Hematopoietic multipotent progenitor cell treated with erythropoietin and hydrocortisone succinate and interleukin-3 and kit ligand, for 4 days (in vitro differentiated cells): Measurements from ENCODE around the gene ATL1.
"Not testable (repeated sequence)": the region's sequence is repeated elsewhere in the genome, so short reads cannot be mapped to it uniquely, and the experiment has no call there.

Experiments
- DNase-seq: peaks from one replicate; pipeline ENCODE4 v3.0.0-alpha.2; 2015

The ATL1 gene

DNA sequence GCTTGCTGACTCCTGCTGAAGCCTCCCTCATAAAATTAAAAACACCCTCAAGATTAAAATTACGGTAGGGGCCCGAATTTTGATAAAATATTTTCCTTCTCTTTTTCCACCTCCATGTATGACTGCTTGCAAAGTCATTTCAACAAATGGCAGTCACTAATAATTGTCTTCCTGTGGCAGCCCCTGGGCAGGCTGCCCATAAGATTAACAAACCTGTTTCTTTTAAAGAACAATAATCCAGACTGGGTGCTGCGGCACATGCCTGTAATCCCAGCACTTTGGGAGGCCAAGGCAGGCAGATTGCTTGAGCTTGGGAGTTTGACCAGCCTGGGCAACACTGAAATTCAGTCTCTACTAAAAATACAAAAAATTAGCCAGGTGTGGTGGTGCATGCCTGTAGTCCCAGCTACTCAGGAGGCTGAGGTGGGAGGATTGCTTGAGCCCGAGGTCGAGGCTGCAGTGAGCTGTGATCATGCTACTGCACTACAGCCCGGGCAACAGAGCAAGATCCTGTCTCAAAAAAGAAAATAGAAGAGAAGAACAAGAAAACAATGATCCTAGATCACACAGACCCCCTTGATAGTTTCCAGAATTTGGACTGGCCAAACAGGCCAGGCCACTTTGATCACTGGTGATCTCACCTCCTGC is 99.5 kb downstream of the ATL1 start:
- DNase-seq: peak; percentile 53

DNA sequence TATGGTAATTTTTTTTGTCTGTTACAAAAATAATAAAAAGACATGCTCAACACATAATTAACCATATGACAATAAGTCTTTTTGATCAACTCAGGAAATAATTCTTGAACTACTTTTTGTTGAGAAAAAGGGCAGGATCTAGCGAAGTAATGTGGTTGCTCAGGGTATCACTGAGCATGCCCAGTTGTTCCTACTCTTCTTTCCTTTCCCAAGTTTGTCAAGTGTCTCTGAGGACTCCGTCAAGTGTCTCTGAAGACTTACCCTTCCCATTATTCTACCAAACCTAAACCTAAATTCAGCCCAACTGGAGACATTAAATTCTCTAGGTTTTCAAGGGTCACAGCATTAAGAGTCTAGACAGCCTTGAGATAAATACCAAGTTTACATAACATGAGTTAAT is 104.6 kb downstream of the ATL1 start:
- not testable (repeated sequence) for DNase-seq

DNA sequence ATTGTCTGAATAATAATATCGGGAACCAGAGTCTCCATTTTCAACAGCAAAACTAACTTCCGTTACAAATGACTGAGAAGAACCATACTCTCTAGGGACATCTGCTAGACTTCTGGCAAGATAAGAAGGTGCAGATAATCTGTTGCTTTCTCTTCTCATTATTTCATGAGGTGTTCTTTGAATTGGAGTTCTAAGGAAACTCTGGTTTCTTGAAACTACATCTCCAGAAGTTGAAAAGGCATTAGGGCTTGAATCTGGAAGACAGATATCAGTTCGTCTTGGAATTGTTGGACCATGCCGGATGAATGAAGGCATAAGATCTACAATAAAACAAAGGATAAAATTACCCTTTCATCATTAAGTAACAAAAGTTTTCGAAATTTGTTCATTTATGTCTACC is 105.4 kb downstream of the ATL1 start:
- not testable (repeated sequence) for DNase-seq

DNA sequence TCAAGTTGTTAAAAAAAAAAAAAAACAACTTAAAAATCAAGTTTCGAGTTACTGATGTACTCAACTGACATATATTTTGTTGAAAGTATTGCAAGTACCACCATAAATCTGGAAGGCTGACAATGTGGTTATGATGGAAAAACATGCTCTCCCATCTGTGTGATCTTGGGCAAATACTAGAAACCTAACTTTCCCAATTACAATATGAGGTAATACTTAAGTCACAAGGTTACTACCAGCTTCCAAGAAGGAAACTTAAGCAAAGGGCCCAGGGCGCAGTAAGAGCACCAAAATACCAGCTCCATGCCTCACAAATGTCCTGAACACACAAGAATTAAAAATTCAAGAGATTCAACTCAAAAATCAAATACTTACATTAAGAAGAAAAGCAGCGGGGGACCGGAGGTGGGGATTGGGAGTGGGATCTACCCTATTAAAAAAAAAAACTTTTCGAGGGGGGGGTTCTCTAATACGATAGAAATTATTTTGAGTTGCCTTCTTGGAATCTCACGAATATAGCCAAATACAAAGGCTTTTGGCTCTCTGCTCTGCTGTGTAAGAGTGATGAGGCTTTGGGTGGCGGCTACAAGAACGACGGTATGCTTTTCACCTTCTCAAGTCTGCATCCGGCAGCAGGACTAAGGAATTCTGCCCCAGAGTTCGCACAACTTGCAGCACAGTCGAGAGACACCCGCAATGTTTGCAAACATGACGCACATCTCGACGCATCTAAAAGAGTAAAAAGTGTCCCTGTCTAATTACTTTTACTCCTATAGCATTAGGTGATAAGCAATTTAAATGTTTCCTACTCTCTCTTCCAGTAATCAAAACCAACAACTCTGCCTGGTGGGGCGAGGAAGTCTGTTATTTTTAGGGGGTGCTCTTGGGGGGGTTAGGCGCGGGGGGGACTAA is 107.1 kb downstream of the ATL1 start:
- peak; percentile 50 for DNase-seq

DNA sequence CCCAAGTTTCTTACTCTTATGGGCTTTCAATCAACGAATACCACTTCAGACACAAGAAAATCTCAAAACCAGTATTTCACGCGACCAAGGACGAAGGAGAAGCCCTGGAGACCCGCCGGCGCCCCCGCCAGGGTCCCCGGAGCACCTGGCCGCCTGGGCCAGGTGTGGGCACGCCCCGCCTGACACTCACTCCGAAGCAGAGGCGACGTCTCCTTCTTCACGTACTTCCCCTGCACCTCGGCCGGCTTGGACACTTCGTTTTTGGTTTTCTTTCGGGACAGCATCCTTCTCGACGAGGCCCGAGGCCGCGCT is 107.7 kb downstream of the ATL1 start:
- no peak for DNase-seq

DNA sequence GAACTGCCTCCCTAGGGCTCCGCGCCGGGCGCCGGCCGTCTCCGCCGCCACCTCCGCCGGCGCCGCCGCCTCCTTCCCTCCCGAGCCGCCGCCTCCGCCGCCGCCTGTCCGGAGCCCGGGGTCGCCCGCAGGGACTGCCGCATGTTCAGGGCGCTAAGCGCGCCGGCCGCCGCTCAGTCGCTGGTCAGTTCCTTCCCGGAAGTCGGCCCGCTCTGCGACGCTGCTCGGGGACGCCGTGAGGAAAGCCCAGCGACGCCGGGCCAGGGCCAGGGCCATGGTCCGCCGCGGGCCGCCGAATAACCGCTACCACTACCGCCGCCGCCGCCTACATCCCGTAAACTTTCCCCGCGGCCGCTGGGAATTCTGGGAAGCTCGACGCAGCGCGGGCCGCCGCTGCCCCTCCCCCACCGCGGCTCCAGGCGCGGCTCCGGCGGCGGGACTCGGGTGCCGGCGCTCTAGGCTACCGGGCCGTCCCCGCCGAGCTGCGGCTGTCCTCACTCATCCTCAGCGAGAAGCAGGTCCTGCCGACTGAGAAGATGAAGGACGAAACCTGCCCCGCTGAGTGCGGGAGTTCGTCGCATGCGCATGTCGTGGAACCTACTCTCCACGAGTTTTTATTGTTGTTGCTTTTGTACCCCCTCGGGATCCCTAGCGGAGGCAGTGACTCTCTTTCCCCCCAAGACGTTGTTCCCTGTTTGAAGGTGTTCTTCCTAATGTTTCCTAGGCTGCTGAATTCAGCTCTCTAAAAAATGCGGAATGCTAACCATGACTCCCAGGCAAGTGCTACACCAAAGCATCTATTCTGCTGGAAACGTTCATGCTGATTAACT is 108.3 kb downstream of the ATL1 start, which contains the start of gene SAV1:
TSS of gene SAV1 (minus strand) at position 311 of the 830 bp plus-strand sequence. CDS start 339 bp downstream, outside the sequence.
- peak; percentile 76 for DNase-seq

DNA sequence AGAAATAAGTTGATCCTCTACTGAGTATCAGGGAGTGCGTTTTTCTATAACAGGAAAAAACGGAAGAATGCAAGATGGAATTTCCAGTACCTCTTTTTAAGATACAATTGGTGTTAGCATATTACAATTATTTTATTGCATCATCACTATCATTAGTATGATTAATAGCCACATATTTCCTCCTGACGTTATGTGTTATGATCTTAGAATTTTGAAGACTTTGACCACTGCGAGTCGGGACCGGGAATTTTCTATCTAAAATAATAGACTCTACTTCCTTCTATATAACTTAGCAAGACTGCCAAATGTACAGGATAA is 108.8 kb downstream of the ATL1 start:
- no peak for DNase-seq

DNA sequence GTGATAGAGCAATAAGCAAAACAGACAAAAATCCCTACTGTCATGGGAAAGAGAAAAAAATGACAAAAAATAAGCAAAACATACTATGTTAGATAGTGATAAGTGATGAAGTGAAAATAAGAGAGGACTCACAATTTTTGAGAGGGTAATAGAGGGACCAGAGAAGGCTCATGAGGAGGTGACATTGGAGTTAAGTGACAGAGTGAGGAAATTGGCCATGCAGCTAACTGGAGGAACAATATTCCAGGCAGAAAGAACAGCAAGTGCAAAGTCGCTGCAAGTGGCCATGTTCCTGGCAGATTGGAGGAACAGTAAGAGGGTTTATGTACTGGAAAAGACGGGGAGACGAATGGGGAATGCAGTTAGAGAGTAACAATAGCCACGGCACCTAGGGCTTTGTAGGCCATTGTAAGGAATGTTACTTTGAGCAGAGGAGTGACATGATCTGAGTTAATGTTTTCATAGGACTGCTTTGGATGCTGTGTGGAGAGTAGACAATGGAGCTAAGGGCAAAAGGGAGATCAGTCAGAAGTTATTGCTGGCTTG is 109.6 kb downstream of the ATL1 start:
- DNase-seq: no peak

DNA sequence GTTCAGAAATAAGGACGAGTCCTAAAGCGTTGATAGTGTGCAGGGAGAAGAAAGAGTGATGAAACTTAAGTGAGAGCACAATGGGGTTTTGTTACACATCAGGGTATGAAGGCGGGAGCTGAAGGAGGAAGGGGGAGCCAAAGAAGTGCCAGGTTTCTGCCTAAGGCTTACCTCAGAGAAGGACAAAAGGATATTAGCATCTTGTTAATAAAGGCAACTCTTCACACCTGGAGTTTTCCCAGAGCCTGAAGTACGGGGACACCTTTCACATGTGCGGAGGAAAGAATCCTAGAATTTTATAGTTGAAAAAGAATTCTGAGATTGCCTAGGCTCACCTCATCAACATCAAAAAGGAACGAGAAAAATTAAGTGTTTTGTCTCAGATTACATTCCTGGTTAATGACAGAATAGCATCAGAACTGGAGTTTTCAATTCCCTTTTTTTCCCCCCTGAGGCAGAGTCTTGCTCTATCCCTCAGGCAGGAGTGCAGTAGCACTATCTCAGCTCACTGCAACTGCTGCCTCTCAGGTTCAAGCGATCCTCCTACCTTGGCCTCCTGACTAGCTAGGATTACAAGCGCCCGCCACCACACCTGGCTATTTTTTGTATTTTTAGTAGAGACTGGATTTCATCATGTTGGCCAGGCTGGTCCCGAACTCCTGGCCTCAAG is 110.4 kb downstream of the ATL1 start:
- no peak for DNase-seq

DNA sequence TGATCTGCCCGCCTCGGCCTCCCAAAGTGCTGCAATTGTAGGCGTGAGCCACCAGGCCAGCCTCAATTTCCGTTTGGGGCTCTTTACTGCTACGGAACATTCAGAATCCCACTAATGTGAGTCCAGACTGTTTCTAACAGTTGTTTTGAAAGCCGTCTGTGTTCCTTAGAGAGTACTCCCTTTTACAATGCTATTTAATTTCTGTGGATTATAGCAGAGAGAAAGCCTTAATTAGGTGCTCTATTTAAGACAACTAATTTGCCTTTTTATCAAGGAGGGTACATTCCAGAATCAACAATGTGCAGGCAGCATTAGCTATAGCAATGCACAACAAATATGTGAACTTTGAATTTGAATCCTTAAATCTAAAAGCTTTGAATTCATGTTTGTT is 110.9 kb downstream of the ATL1 start:
- no peak for DNase-seq

DNA sequence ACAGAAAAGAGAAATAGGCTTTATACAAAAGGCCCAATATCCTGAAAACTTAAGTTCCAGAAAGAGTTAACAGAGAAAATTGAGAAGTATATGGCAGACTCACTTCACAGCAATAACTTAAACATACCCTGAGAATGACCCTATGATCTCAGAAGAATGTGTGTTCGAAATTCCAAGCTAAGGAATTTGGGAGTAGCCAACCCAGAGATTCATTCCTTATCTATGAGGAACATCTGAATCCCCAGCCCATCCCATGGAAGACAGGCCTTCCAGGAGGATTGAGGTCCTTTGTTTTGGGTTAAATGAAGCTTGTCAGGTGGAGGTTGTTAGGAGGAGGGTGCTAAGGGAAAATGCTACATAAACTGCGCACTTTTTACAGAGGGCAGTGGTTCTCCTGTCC is 115.7 kb downstream of the ATL1 start:
- no peak for DNase-seq

DNA sequence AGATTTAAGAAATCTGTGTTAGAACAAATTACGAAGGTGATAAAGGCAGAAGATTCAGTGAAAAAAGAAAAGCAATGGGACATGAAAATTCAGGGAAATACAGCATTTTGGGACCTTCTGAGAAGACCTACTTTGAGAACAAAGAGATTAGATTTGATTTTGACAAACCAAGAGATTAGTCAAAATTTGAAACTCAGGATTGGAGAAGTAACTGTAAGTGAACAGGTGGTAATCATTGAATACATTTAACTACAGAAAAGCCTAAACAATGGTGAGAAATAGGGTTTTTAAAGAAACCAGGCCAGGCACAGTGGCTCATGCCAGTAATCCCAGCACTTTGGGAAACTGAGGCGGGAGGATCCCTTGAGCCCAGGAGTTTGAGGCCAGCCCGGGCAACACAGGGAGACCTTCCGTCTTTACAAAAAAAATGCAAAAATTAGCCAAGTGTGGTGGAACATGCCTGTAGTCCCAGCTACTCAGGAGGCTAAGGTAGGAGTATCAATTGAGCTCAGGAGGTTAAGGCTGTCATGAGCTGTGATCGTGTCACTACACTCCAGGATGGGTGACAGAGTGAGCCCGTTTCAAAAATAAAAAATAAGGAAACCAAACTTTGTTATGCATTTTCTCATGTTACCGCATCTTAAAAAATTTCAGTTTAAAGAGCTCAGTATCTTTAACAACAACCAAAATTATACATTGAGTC is 117.0 kb downstream of the ATL1 start:
- DNase-seq: no peak

DNA sequence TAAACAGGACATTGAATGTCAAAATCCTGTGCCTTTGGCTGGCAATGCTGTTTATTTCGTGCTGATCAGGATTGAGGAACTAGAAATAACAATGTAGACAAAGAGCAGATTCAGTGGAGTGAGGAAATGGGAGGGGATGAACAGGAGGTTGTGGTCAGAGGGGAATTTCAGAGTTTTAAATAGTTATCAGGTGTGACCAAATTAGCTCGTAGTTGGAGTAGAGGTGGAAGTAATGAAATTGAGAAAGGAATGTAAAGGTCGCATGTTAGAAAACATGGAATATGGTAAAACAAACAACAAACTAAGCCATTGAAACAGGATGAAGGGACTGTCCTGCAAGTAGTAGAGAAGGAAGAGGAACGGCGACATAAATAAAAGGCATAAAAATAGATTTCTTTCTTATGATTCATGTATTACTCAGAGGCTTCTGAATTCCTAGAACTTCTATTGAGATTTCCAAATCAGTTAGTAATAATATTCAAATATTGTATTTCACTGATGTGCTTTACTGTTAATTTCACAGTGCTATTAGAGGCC is 117.7 kb downstream of the ATL1 start:
- peak; percentile 44 for DNase-seq

DNA sequence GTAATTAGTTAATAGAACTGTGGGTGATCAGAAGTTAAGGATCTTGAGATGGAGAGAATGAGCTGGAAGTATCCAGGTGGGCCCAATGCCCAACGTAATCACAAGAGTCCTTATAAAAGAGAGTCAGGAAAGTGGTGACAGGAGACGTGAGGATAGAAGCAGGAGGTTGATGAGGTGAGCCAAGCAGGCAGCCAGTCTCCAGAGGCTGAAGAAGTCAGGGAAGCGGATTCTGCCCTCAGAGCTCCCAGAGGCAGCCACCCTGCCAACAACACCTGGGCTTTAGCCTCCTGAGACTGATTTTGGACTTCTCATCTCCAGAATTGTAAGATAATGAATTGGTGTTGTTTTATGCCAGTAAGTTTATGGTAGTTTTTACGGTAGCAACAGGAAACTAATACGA is 118.2 kb downstream of the ATL1 start:
- no peak for DNase-seq

DNA sequence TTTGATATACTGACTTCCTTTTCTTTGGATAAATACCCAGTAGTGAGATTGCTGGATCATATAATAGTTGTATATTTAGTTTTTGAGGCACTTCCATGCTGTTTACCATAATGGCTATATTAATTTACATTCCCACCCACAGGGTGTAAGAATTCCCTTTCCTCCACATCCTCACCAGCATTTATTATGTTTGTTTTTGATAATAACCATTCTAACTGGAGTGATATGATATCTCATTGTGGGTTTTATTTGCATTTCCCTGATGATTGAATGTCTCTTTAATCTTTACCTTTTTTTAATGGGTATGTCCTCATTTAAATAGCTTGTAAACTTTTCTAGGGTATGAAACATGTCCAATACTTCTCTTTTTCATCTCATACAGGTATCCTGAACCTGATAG is 119.7 kb downstream of the ATL1 start:
- no peak for DNase-seq
